HL-60 (cell line): ENCODE measurements around the gene PRIMA1.

ENCODE experiments used
- DNase-seq, 2 experiments: peaks; one replicate each; pipeline ENCODE4 v3.0.0-alpha.2; 2010 to 2020; ENCODE audit warnings: low read depth in 1 of 2, low spot score in 1 of 2
- H3K27ac ChIP-seq: fragments of 250-450 bp; sonication (Bioruptor Pico); replicated peaks from 2 replicates; pipeline ENCODE4 v1.5.1; 2020; ENCODE audit warnings: mild to moderate bottlenecking, moderate library complexity
- H3K27me3 ChIP-seq: fragments of 250-450 bp; sonication (Bioruptor Pico); 2 replicates; pipeline ENCODE4 v1.5.1; 2021; ENCODE audit warnings: mild to moderate bottlenecking, moderate library complexity; ENCODE audit not compliant: insufficient read depth, poor library complexity, severe bottlenecking
- H3K4me3 ChIP-seq: replicated peaks from 2 replicates; pipeline ENCODE4 v1.5.1; 2011; ENCODE audit warnings: mild to moderate bottlenecking, control low read depth, low read length; ENCODE audit not compliant: insufficient read depth
- GABPA ChIP-seq: IDR thresholded peaks from 2 replicates; pipeline ENCODE4 v1.6.1; 2012; ENCODE audit warnings: low read depth
- POLR2AphosphoS5 ChIP-seq: IDR thresholded peaks from 2 replicates; pipeline ENCODE4 v1.6.1; 2012; ENCODE audit warnings: low read depth
- SPI1 ChIP-seq: IDR thresholded peaks from 2 replicates; pipeline ENCODE4 v1.6.1; 2012; ENCODE audit warnings: low read depth, mild to moderate bottlenecking, borderline replicate concordance
- TF ChIP-seq, protein P1 (sequence below): IDR thresholded peaks from 2 replicates; pipeline ENCODE4 v1.6.1; 2012; ENCODE audit warnings: low read depth; ENCODE audit not compliant: insufficient replicate concordance
- TF ChIP-seq, protein P2 (sequence below): IDR thresholded peaks from one replicate; pipeline ENCODE4 v1.5.1; 2011; ENCODE audit warnings: low read length, control low read depth, inconsistent platforms; ENCODE audit not compliant: insufficient read depth

The PRIMA1 gene

GRCh38 chr14:93700928-93701327 lies 87.4 kb downstream of the PRIMA1 start:
- TF ChIP-seq, protein P1, sequence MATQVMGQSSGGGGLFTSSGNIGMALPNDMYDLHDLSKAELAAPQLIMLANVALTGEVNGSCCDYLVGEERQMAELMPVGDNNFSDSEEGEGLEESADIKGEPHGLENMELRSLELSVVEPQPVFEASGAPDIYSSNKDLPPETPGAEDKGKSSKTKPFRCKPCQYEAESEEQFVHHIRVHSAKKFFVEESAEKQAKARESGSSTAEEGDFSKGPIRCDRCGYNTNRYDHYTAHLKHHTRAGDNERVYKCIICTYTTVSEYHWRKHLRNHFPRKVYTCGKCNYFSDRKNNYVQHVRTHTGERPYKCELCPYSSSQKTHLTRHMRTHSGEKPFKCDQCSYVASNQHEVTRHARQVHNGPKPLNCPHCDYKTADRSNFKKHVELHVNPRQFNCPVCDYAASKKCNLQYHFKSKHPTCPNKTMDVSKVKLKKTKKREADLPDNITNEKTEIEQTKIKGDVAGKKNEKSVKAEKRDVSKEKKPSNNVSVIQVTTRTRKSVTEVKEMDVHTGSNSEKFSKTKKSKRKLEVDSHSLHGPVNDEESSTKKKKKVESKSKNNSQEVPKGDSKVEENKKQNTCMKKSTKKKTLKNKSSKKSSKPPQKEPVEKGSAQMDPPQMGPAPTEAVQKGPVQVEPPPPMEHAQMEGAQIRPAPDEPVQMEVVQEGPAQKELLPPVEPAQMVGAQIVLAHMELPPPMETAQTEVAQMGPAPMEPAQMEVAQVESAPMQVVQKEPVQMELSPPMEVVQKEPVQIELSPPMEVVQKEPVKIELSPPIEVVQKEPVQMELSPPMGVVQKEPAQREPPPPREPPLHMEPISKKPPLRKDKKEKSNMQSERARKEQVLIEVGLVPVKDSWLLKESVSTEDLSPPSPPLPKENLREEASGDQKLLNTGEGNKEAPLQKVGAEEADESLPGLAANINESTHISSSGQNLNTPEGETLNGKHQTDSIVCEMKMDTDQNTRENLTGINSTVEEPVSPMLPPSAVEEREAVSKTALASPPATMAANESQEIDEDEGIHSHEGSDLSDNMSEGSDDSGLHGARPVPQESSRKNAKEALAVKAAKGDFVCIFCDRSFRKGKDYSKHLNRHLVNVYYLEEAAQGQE: no peak
- TF ChIP-seq, protein P2, sequence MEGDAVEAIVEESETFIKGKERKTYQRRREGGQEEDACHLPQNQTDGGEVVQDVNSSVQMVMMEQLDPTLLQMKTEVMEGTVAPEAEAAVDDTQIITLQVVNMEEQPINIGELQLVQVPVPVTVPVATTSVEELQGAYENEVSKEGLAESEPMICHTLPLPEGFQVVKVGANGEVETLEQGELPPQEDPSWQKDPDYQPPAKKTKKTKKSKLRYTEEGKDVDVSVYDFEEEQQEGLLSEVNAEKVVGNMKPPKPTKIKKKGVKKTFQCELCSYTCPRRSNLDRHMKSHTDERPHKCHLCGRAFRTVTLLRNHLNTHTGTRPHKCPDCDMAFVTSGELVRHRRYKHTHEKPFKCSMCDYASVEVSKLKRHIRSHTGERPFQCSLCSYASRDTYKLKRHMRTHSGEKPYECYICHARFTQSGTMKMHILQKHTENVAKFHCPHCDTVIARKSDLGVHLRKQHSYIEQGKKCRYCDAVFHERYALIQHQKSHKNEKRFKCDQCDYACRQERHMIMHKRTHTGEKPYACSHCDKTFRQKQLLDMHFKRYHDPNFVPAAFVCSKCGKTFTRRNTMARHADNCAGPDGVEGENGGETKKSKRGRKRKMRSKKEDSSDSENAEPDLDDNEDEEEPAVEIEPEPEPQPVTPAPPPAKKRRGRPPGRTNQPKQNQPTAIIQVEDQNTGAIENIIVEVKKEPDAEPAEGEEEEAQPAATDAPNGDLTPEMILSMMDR: no peak
- Histone ChIP-seq H3K4me3 (no peak overlapping the region), H3K27me3 (no peaks in the 10 kb centered on the region), H3K27ac (no peak overlapping the region)
- no peak for DNase-seq

DNA sequence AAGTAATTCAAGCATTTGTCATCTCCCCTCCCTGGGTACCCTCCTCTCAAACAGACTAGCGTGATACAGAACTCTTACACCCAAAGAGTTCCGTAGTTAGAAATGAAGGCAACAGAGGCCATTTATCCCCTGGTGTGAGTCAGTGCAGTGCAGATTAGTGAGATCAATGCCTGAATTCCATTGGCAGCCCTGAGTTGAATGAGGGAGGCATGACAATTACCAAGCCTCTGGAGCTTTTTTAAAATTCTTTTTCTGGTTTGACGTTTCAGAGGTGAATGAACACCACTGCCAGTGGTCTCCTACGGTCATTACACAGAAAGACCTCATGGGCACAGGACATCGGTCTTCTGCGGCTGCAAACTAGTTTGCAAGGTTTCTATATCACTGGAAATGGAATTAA lies 94.4 kb downstream of the PRIMA1 start:
- Histone ChIP-seq H3K27ac (no peak overlapping the region), H3K27me3 (no peaks in the 10 kb centered on the region), H3K4me3 (no peak overlapping the region)
- DNase-seq: no peak
- TF ChIP-seq SPI1 (no peak), GABPA (no peak), POLR2AphosphoS5 (no peak)
- TF ChIP-seq, protein P1: no peak
- TF ChIP-seq, protein P2: no peak

DNA sequence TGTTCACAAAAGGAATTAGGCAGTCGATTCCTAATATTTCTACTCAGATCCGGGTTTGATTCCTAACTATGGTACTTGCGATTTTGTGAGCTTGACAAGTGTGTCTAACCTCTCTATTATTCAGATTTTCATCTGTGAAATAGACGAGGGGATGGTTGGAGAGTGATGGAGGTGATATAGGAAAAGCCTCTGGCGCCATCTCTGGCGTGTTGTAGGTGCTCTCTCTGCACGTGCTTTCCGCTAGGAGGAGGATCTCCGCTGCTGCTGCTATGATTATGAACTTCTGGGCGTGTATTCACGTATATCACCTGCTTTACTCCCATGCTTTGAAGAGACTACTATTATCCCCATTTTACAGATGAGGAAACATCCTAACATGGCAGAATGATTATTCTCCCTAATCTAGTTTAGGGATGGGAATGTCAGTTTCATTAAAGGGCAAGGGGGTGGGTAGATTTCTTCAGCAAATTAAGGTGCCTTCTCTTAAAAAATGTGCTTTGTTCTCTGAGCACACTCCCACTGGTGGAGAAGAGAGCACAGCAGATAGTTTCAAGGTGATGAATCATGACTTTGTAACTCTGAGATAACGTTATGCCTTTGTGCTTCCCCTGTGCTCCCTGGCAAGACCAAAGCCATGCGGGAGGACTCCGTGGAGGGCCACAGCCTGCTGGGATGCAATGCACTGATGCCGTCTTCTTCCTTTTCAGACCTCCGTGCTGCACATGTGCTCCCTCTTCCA lies 97.1 kb downstream of the PRIMA1 start:
- TF ChIP-seq SPI1: no peak
- no peak for TF ChIP-seq GABPA
- TF ChIP-seq, protein P1: no peak
- TF ChIP-seq POLR2AphosphoS5: no peak
- TF ChIP-seq, protein P2: no peak
- DNase-seq: no peak

More for the DNA sequence above, 97.1 kb downstream of the PRIMA1 start:
- no peaks in the 10 kb centered on the region for H3K27me3 ChIP-seq
- no peak overlapping the region for H3K27ac ChIP-seq
- no peak overlapping the region for H3K4me3 ChIP-seq
